Mesodermal cell (in vitro differentiated cells): Measurements from ENCODE around the gene RIPOR2.

Source experiments
- H3K27ac ChIP-seq: 2 replicates; pipeline ENCODE4 v1.7.0; 2013; ENCODE audit warnings: mild to moderate bottlenecking, low read depth, low read length, moderate library complexity; ENCODE audit not compliant: severe bottlenecking
- H3K36me3 ChIP-seq: 2 replicates; pipeline ENCODE4 v1.7.1; 2013; ENCODE audit warnings: mild to moderate bottlenecking, low read length, moderate library complexity; ENCODE audit not compliant: control insufficient read depth, insufficient read depth
- H3K4me1 ChIP-seq: one replicate; pipeline ENCODE4 v1.7.1; 2013; ENCODE audit warnings: mild to moderate bottlenecking, low read length; ENCODE audit not compliant: insufficient read depth, control insufficient read depth, poor library complexity, severe bottlenecking
- H3K4me3 ChIP-seq: 2 replicates; pipeline ENCODE4 v1.7.0; 2013; ENCODE audit warnings: low read length, control low read depth, mild to moderate bottlenecking; ENCODE audit not compliant: insufficient read depth, poor library complexity, severe bottlenecking; ENCODE audit errors: extremely low read depth
- H3K9me3 ChIP-seq: 2 replicates; pipeline ENCODE4 v1.7.1; 2013; ENCODE audit warnings: mild to moderate bottlenecking, low read length, moderate library complexity; ENCODE audit not compliant: control insufficient read depth
- WGBS, 2 experiments: methylation state at CpG; one replicate each; pipeline ENCODE4 v1.1.5; 2013; ENCODE audit warnings: missing lambda C conversion rate in 2 of 2; ENCODE audit not compliant: insufficient coverage in 2 of 2; 5-methylcytosine and 5-hydroxymethylcytosine counted together

RIPOR2 gene

GRCh38 chr6:24827162-24827561 is 108.6 kb downstream of the RIPOR2 start:
- H3K36me3 ChIP-seq = no peaks in the 10 kb centered on the region
- H3K4me3 ChIP-seq = no peak overlapping the region
- no peaks in the 10 kb centered on the region for H3K4me1 ChIP-seq
- H3K9me3 ChIP-seq = no peaks in the 10 kb centered on the region
- WGBS, 2 experiments = 100% methylated on average over 1 of the region's 3 CpGs; no CpG with 5 or more reads in 1 of the 2 experiments
- no peak overlapping the region for H3K27ac ChIP-seq

- Histone ChIP-seq H3K36me3 (no peaks in the 10 kb centered on the region), H3K4me1 (no peaks in the 10 kb centered on the region), H3K27ac (no peak overlapping the region), H3K9me3 (no peaks in the 10 kb centered on the region), H3K4me3 (no peak overlapping the region)
- WGBS, 2 experiments = 83 to 86% methylated on average over 2 of the region's 2 CpGs
These were observed 110.6 kb downstream of the RIPOR2 start for GRCh38 chr6:24825130-24825630.

GRCh38 chr6:24824142-24824938 is 111.4 kb downstream of the RIPOR2 start:
- Histone ChIP-seq H3K36me3 (no peaks in the 10 kb centered on the region), H3K4me1 (no peaks in the 10 kb centered on the region), H3K9me3 (no peaks in the 10 kb centered on the region), H3K27ac (no peak overlapping the region), H3K4me3 (no peak overlapping the region)
- WGBS, 2 experiments = 93 to 100% methylated on average over 2 to 3 of the region's 6 CpGs

GRCh38 chr6:24823185-24823584 is 112.6 kb downstream of the RIPOR2 start:
- Histone ChIP-seq H3K9me3 (no peaks in the 10 kb centered on the region), H3K36me3 (no peaks in the 10 kb centered on the region), H3K4me3 (no peak overlapping the region), H3K27ac (no peak overlapping the region), H3K4me1 (no peaks in the 10 kb centered on the region)
- 90% methylated on average over 2 of the region's 2 CpGs; no CpG with 5 or more reads in 1 of the 2 experiments for WGBS, 2 experiments

GRCh38 chr6:24822696-24823095 is 113.1 kb downstream of the RIPOR2 start:
- no peaks in the 10 kb centered on the region for H3K9me3 ChIP-seq

GRCh38 chr6:24821860-24822444 is 113.8 kb downstream of the RIPOR2 start:
- WGBS, 2 experiments = 94 to 100% methylated on average over 2 of the region's 3 CpGs
- H3K27ac ChIP-seq = no peak overlapping the region
- no peaks in the 10 kb centered on the region for H3K9me3 ChIP-seq

More at GRCh38 chr6:24822696-24823095, 113.1 kb downstream of the RIPOR2 start:
- no peak overlapping the region for H3K4me3 ChIP-seq
- H3K36me3 ChIP-seq = no peaks in the 10 kb centered on the region
- no peak overlapping the region for H3K27ac ChIP-seq
- no peaks in the 10 kb centered on the region for H3K4me1 ChIP-seq
- WGBS, 2 experiments = 91 to 95% methylated on average over 4 to 6 of the region's 6 CpGs

GRCh38 chr6:24818346-24818745 is 117.4 kb downstream of the RIPOR2 start:
- no CpG with 5 or more reads among the region's 2 CpGs for WGBS, 2 experiments
- no peak overlapping the region for H3K27ac ChIP-seq
- H3K36me3 ChIP-seq = no peaks in the 10 kb centered on the region
- no peaks in the 10 kb centered on the region for H3K4me1 ChIP-seq
- no peak overlapping the region for H3K4me3 ChIP-seq
- H3K9me3 ChIP-seq = no peaks in the 10 kb centered on the region

More at GRCh38 chr6:24821860-24822444, 113.8 kb downstream of the RIPOR2 start:
- Histone ChIP-seq H3K4me3 (no peak overlapping the region), H3K4me1 (no peaks in the 10 kb centered on the region), H3K36me3 (no peaks in the 10 kb centered on the region)

GRCh38 chr6:24809728-24810127 is 126.0 kb downstream of the RIPOR2 start:
- WGBS, 2 experiments = 80 to 84% methylated on average over 2 to 3 of the region's 3 CpGs
- H3K4me1 ChIP-seq = no peaks in the 10 kb centered on the region
- no peaks in the 10 kb centered on the region for H3K36me3 ChIP-seq
- no peak overlapping the region for H3K27ac ChIP-seq
- H3K9me3 ChIP-seq = no peaks in the 10 kb centered on the region
- no peak overlapping the region for H3K4me3 ChIP-seq

GRCh38 chr6:24807584-24807983 is 128.2 kb downstream of the RIPOR2 start:
- no peak overlapping the region for H3K4me3 ChIP-seq
- H3K27ac ChIP-seq = no peak overlapping the region
- H3K9me3 ChIP-seq = no peaks in the 10 kb centered on the region
- 100% methylated on average over 2 of the region's 3 CpGs; no CpG with 5 or more reads in 1 of the 2 experiments for WGBS, 2 experiments
- no peaks in the 10 kb centered on the region for H3K36me3 ChIP-seq
- H3K4me1 ChIP-seq = no peaks in the 10 kb centered on the region

GRCh38 chr6:24802271-24803059 is 133.3 kb downstream of the RIPOR2 start:
- Histone ChIP-seq H3K4me1 (no peaks in the 10 kb centered on the region), H3K27ac (peak overlapping the region; percentile 41), H3K4me3 (no peak overlapping the region), H3K9me3 (no peaks in the 10 kb centered on the region), H3K36me3 (no peaks in the 10 kb centered on the region)
- WGBS, 2 experiments = 72 to 96% methylated on average over 4 to 5 of the region's 8 CpGs
